ENCODE measurements around the gene CAMKMT.

CAMKMT gene

GRCh38 chr2:44801289-44801840 lies 439.6 kb downstream of the CAMKMT start:
- Histone ChIP-seq H3K4me3 (ENCODE audit: low read depth, low read length) (peak overlapping the region; percentile 62), H3K9ac (ENCODE audit: low read length) (peak overlapping the region; percentile 36)

GRCh38 chr2:44801841-44802776 lies 440.4 kb downstream of the CAMKMT start:
- peaks cover 99% of the 10 kb centered on the region for H3K27me3 ChIP-seq (ENCODE audit: control insufficient read depth, insufficient read depth, low read length)
- no peaks in the 10 kb centered on the region for H3K9me3 ChIP-seq (ENCODE audit: control insufficient read depth, insufficient read depth, low read depth, low read length)
- peak overlapping the region; percentile 62 for H3K4me3 ChIP-seq (ENCODE audit: low read depth, low read length)
- H3K27ac ChIP-seq (ENCODE audit: low read depth, low read length) = no peak overlapping the region
- H3K36me3 ChIP-seq (ENCODE audit: control insufficient read depth, insufficient read depth, low read length) = no peaks in the 10 kb centered on the region
- H3K9ac ChIP-seq (ENCODE audit: low read length) = peak overlapping the region; percentile 36
- H3K4me1 ChIP-seq (ENCODE audit: control insufficient read depth, insufficient read depth, low read length) = peaks cover 67% of the 10 kb centered on the region

More at GRCh38 chr2:44801289-44801840, 439.6 kb downstream of the CAMKMT start:
- no peaks in the 10 kb centered on the region for H3K9me3 ChIP-seq (ENCODE audit: control insufficient read depth, insufficient read depth, low read depth, low read length)
- peaks cover 61% of the 10 kb centered on the region for H3K4me1 ChIP-seq (ENCODE audit: control insufficient read depth, insufficient read depth, low read length)
- H3K36me3 ChIP-seq (ENCODE audit: control insufficient read depth, insufficient read depth, low read length) = no peaks in the 10 kb centered on the region
- H3K27me3 ChIP-seq (ENCODE audit: control insufficient read depth, insufficient read depth, low read length) = peaks cover 95% of the 10 kb centered on the region
- H3K27ac ChIP-seq (ENCODE audit: low read depth, low read length) = no peak overlapping the region

- H3K9me3 ChIP-seq (ENCODE audit: control insufficient read depth, insufficient read depth, low read depth, low read length) = no peaks in the 10 kb centered on the region
- H3K9ac ChIP-seq (ENCODE audit: low read length) = peak overlapping the region; percentile 59
- peaks cover 73% of the 10 kb centered on the region for H3K4me1 ChIP-seq (ENCODE audit: control insufficient read depth, insufficient read depth, low read length)
- peak overlapping the region; percentile 62 for H3K4me3 ChIP-seq (ENCODE audit: low read depth, low read length)
- H3K27ac ChIP-seq (ENCODE audit: low read depth, low read length) = peak overlapping the region; percentile 31; the same call in 1 of the 2 replicates
- H3K36me3 ChIP-seq (ENCODE audit: control insufficient read depth, insufficient read depth, low read length) = no peaks in the 10 kb centered on the region
- H3K27me3 ChIP-seq (ENCODE audit: control insufficient read depth, insufficient read depth, low read length) = peaks cover 99% of the 10 kb centered on the region
Observed at GRCh38 chr2:44802777-44803424, 441.2 kb downstream of the CAMKMT start.

- peak overlapping the region; percentile 41 for H3K4me3 ChIP-seq (ENCODE audit: low read depth, low read length)
- H3K4me1 ChIP-seq (ENCODE audit: control insufficient read depth, insufficient read depth, low read length) = peaks cover 67% of the 10 kb centered on the region
- peaks cover 100% of the 10 kb centered on the region for H3K27me3 ChIP-seq (ENCODE audit: control insufficient read depth, insufficient read depth, low read length)
- H3K27ac ChIP-seq (ENCODE audit: low read depth, low read length) = no peak overlapping the region
- no peaks in the 10 kb centered on the region for H3K36me3 ChIP-seq (ENCODE audit: control insufficient read depth, insufficient read depth, low read length)
- H3K9ac ChIP-seq (ENCODE audit: low read length) = no peak overlapping the region
- no peaks in the 10 kb centered on the region for H3K9me3 ChIP-seq (ENCODE audit: control insufficient read depth, insufficient read depth, low read depth, low read length)
Observed at GRCh38 chr2:44804406-44805265, 442.9 kb downstream of the CAMKMT start.

- peaks cover 57% of the 10 kb centered on the region for H3K4me1 ChIP-seq (ENCODE audit: control insufficient read depth, insufficient read depth, low read length)
- no peak overlapping the region for H3K27ac ChIP-seq (ENCODE audit: low read depth, low read length)
- H3K9ac ChIP-seq (ENCODE audit: low read length) = no peak overlapping the region
- peaks cover 97% of the 10 kb centered on the region for H3K27me3 ChIP-seq (ENCODE audit: control insufficient read depth, insufficient read depth, low read length)
- peak overlapping the region; percentile 41 for H3K4me3 ChIP-seq (ENCODE audit: low read depth, low read length)
- no peaks in the 10 kb centered on the region for H3K36me3 ChIP-seq (ENCODE audit: control insufficient read depth, insufficient read depth, low read length)
- no peaks in the 10 kb centered on the region for H3K9me3 ChIP-seq (ENCODE audit: control insufficient read depth, insufficient read depth, low read depth, low read length)
Observed at GRCh38 chr2:44805401-44806235, 443.9 kb downstream of the CAMKMT start.

GRCh38 chr2:44807201-44808025 lies 445.7 kb downstream of the CAMKMT start:
- Histone ChIP-seq H3K27me3 (ENCODE audit: control insufficient read depth, insufficient read depth, low read length) (peaks cover 82% of the 10 kb centered on the region), H3K36me3 (ENCODE audit: control insufficient read depth, insufficient read depth, low read length) (no peaks in the 10 kb centered on the region), H3K4me3 (ENCODE audit: low read depth, low read length) (no peak overlapping the region), H3K9ac (ENCODE audit: low read length) (no peak overlapping the region), H3K9me3 (ENCODE audit: control insufficient read depth, insufficient read depth, low read depth, low read length) (no peaks in the 10 kb centered on the region), H3K4me1 (ENCODE audit: control insufficient read depth, insufficient read depth, low read length) (peaks cover 45% of the 10 kb centered on the region), H3K27ac (ENCODE audit: low read depth, low read length) (no peak overlapping the region)

GRCh38 chr2:44810892-44811530 lies 449.3 kb downstream of the CAMKMT start:
- Histone ChIP-seq H3K9ac (ENCODE audit: low read length) (no peak overlapping the region), H3K27me3 (ENCODE audit: control insufficient read depth, insufficient read depth, low read length) (peaks cover 52% of the 10 kb centered on the region), H3K9me3 (ENCODE audit: control insufficient read depth, insufficient read depth, low read depth, low read length) (no peaks in the 10 kb centered on the region), H3K36me3 (ENCODE audit: control insufficient read depth, insufficient read depth, low read length) (no peaks in the 10 kb centered on the region), H3K4me3 (ENCODE audit: low read depth, low read length) (no peak overlapping the region), H3K4me1 (ENCODE audit: control insufficient read depth, insufficient read depth, low read length) (peaks cover 16% of the 10 kb centered on the region), H3K27ac (ENCODE audit: low read depth, low read length) (no peak overlapping the region)

- H3K27ac ChIP-seq (ENCODE audit: low read depth, low read length) = no peak overlapping the region
- H3K27me3 ChIP-seq (ENCODE audit: control insufficient read depth, insufficient read depth, low read length) = peaks cover 35% of the 10 kb centered on the region
- no peaks in the 10 kb centered on the region for H3K4me1 ChIP-seq (ENCODE audit: control insufficient read depth, insufficient read depth, low read length)
- H3K4me3 ChIP-seq (ENCODE audit: low read depth, low read length) = no peak overlapping the region
- no peaks in the 10 kb centered on the region for H3K9me3 ChIP-seq (ENCODE audit: control insufficient read depth, insufficient read depth, low read depth, low read length)
- no peak overlapping the region for H3K9ac ChIP-seq (ENCODE audit: low read length)
- no peaks in the 10 kb centered on the region for H3K36me3 ChIP-seq (ENCODE audit: control insufficient read depth, insufficient read depth, low read length)
Observed at GRCh38 chr2:44813165-44813564, 451.4 kb downstream of the CAMKMT start.

GRCh38 chr2:44813658-44814057 lies 451.9 kb downstream of the CAMKMT start:
- Histone ChIP-seq H3K9me3 (ENCODE audit: control insufficient read depth, insufficient read depth, low read depth, low read length) (no peaks in the 10 kb centered on the region), H3K4me1 (ENCODE audit: control insufficient read depth, insufficient read depth, low read length) (no peaks in the 10 kb centered on the region), H3K9ac (ENCODE audit: low read length) (no peak overlapping the region), H3K27ac (ENCODE audit: low read depth, low read length) (no peak overlapping the region), H3K4me3 (ENCODE audit: low read depth, low read length) (no peak overlapping the region), H3K36me3 (ENCODE audit: control insufficient read depth, insufficient read depth, low read length) (no peaks in the 10 kb centered on the region), H3K27me3 (ENCODE audit: control insufficient read depth, insufficient read depth, low read length) (peaks cover 30% of the 10 kb centered on the region)
